ENCODE measurements around the gene GPR17. TPM values are rescaled to one million over a fixed set of nuclear protein-coding genes. Genes with fewer than 3 reads are reported as not detected.

The GPR17 gene
- total and polyA plus RNA-seq, 5 experiments from 2014 or later = not detected

DNA sequence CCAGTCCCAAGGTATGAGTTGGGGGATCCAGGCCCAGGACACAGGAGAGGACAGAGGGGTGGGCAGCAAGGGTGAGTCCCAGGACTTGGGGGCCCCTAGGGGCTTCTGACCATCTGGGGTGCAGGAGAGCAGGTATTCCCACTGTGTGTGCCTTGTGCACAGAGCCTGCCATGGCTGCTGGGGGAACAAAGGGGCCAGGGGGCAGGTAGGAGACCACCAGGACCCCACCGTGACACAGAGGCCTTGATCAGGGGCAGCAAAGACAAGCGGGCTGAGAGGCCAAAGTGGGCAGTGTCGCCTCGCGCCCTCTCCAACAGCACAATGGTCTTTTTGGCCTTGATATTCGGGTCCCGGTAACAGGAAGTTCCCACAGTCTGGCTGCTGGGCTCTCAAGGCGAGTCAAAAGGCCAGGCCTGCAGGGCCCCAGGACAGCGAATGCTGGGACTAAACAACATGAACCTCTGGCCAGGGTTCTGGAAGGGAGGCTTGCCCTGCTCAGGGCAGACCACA is 12.3 kb upstream of the GPR17 start:
- H3K9me3 Mint-ChIP-seq = no peaks in the 10 kb centered on the region
- POLR2A ChIA-PET = interaction anchor here (0.8 to 0.9 kb wide), 2 partner anchors 14 to 68 kb away, joined by 3 read pairs; partner anchors contain the start of gene SFT2D3
- H3K27me3 Mint-ChIP-seq = no peaks in the 10 kb centered on the region
- no peaks in the 10 kb centered on the region for H3K36me3 Mint-ChIP-seq
- no peak for ATAC-seq
- peak overlapping the region in 8 of 10 donors; percentile 44 to 85 (median 62) for H3K27ac Mint-ChIP-seq
- H3K4me3 Mint-ChIP-seq = peak overlapping the region in 5 of 10 donors; percentile 33 to 47 (median 39)
- H3K4me1 Mint-ChIP-seq = peaks cover 20 to 70% (median 56%) of the 10 kb centered on the region in 4 donors
- DNase-seq = no peak

DNA sequence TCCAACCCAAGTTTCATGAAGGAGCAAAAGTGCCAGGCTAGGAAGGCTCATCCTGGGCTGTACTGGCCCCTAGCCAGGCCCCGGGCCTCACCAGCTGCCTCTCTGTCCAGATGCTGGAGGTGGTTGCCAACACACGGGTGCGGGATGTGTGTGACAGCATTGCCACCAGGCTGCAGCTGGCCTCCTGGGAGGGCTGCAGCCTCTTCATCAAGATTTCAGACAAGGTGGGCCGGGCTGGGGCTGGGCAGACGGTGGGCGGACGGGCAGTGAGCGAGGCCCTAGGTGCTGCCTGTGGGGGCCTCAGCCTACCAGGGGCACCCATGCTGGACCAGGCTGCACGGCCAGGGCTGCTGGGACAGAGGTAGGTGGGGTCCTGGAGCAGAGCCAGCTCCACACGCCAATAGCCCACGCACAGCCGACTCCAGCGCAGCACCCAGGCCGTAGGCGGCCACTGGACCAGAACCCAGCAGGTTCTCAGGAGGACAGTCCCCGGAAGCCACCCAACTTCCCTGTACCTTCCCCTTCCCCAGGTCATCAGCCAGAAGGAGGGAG is 11.8 kb upstream of the GPR17 start:
- peaks cover 24 to 73% (median 62%) of the 10 kb centered on the region in 4 donors for H3K4me1 Mint-ChIP-seq
- no peak for ATAC-seq

DNA sequence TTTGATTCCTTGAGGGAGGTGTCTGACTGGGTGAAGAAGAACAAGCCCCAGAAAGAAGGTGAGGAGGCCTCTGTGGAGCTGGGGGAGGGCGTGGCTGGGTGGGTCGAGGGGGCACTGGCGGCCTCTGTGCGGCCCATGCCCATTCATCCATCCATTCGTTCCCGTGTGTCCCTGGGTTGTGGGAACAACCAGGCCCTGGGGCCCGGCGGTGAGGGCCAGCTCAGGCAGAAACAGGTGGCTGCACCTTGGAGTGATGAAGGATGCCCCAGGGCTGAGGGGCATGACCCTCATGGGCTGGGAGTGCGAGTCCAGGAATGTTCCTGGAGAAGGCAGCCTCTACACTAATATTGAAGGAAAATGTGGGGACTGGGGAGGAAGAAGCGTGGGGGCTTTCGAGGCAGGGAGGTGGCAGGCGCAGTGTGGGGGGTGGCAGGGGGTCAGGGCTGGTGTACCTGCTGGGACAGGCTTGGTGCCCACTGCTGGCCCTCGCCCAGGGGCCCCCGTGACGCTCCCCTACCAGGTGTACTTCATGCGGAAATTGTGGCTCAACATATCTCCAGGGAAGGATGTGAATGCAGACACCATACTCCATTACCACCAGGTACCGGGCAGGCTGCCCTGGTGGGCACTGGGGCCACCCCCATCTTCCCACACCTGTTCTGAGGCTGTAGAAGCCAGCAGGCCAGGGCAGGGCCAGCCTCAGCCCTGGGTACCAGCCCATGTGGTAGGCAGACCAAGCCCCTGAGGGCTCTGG is 11.2 kb upstream of the GPR17 start:
- POLR2A ChIA-PET = interaction anchor here (0.8 to 0.9 kb wide), 2 partner anchors 16 to 67 kb away, joined by 3 read pairs; partner anchors contain the start of gene SFT2D3
- H3K36me3 Mint-ChIP-seq = no peaks in the 10 kb centered on the region

More for the DNA sequence above, 11.8 kb upstream of the GPR17 start:
- DNase-seq = no peak
- no peaks in the 10 kb centered on the region for H3K36me3 Mint-ChIP-seq
- POLR2A ChIA-PET = interaction anchor here (0.8 to 0.9 kb wide), 2 partner anchors 15 to 67 kb away, joined by 3 read pairs; partner anchors contain the start of gene SFT2D3
- no peaks in the 10 kb centered on the region for H3K27me3 Mint-ChIP-seq
- H3K4me3 Mint-ChIP-seq = peak overlapping the region in 1 of 10 donors; percentile 34
- peak overlapping the region in 6 of 10 donors; percentile 44 to 85 (median 56) for H3K27ac Mint-ChIP-seq
- H3K9me3 Mint-ChIP-seq = no peaks in the 10 kb centered on the region

DNA sequence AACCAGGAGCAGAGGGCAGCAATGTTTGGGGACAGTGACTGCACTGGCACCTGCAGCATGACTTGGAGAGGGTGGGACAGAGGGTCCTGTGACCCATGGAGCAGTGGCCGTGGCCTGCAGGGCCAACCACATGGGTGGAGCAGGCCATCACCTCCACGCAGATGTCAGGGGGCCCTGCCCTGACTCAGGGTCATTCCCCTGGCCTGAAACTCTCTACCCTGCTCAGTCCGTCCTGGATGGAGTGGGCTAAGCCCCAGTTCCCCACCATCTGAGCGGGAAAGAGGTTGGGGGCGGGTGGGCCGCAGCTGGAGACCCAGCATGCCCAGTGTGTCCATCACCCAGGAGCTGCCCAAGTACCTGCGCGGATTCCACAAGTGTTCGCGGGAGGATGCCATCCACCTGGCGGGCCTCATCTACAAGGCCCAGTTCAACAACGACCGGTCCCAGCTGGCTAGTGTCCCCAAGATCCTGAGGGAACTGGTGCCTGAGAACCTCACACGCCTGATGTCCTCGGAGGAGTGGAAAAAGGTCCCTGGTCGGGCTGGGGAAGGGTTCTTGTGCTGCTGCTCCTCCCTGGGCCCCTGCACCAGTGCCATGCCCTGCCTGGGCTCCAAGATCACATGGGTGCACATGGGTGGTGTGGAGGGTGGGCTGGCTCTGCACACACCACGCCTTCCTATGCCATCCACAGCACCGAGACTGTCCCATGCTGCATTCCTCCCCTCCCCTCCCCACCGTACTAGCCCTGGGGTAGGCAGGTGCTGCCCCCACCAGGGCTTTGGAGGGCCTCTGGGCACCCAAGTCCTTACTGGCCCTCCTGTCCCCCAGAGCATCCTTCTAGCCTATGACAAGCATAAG is 10.3 kb upstream of the GPR17 start:
- POLR2A ChIA-PET = no interaction called here

More for the DNA sequence above, 11.2 kb upstream of the GPR17 start:
- H3K27me3 Mint-ChIP-seq = no peaks in the 10 kb centered on the region
- H3K27ac Mint-ChIP-seq = peak overlapping the region in 4 of 10 donors; percentile 6 to 61 (median 43)
- peaks cover 26 to 79% (median 68%) of the 10 kb centered on the region in 4 donors for H3K4me1 Mint-ChIP-seq
- ATAC-seq (no peak), DNase-seq (no peak)
- H3K4me3 Mint-ChIP-seq = peak overlapping the region in 3 of 10 donors; percentile 14 to 33 (median 22)
- H3K9me3 Mint-ChIP-seq = no peaks in the 10 kb centered on the region

DNA sequence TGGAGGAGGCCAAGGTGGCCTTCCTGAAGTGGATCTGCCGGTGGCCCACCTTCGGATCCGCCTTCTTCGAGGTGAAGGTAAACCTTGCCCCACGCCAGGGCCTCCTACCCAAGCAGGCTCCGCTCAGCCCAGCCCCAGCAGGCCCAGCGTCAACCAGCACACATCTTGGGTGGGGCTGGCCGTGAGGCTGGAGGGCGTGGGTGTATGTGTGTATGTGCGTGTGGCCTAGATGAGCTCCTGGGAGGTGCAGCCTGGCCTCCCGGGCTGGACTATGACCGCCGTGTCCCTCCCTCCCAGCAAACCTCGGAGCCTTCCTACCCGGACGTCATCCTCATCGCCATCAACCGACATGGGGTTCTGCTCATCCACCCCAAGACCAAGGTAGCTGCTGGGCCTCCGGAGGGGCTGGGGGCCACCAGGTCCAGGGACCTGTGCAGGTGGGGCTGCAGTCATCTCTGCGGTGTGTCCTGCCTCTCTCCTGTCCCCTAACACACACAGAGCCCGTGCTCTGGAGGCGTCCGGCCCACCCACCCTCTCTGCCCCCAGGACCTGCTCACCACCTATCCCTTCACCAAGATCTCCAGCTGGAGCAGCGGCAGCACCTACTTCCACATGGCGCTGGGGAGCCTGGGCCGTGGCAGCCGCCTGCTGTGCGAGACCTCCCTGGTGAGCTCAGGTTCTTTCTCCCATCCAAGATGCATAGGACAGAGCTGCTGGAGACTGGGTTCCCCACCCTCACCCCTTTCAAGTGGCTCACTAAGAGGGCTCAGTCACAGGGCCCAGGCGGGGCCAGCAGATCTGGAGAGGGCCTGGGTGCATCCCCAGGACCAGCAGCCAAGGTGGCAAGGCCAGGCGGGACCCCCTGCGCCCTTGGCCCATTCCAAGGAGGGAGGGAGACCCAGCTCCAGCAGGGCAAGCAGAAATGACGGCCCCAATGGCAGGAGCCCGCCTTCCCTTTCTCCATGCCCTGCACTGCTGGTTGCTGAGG is 9.4 kb upstream of the GPR17 start:
- POLR2A ChIA-PET = interaction anchor here (1.5 kb wide), 1 partner anchor 17 kb away, joined by 3 read pairs; no protein-coding TSS in a partner anchor
- peaks cover 26 to 84% (median 72%) of the 10 kb centered on the region in 4 donors for H3K4me1 Mint-ChIP-seq
- H3K4me3 Mint-ChIP-seq = peak overlapping the region in 5 of 10 donors; percentile 26 to 56 (median 53)
- no peaks in the 10 kb centered on the region for H3K27me3 Mint-ChIP-seq
- H3K9me3 Mint-ChIP-seq = no peaks in the 10 kb centered on the region
- ATAC-seq = no peak
- no peaks in the 10 kb centered on the region for H3K36me3 Mint-ChIP-seq
- peak overlapping the region in 9 of 10 donors; percentile 19 to 85 (median 70) for H3K27ac Mint-ChIP-seq
- DNase-seq = no peak

More for the DNA sequence above, 10.3 kb upstream of the GPR17 start:
- Mint-ChIP-seq H3K36me3 (no peaks in the 10 kb centered on the region), H3K4me3 (peak overlapping the region in 1 of 10 donors; percentile 45), H3K4me1 (peaks cover 24 to 81% (median 70%) of the 10 kb centered on the region in 4 donors), H3K27me3 (no peaks in the 10 kb centered on the region), H3K27ac (peak overlapping the region in 5 of 10 donors; percentile 20 to 79 (median 37)), H3K9me3 (no peaks in the 10 kb centered on the region)
- ATAC-seq = no peak
- DNase-seq = no peak

DNA sequence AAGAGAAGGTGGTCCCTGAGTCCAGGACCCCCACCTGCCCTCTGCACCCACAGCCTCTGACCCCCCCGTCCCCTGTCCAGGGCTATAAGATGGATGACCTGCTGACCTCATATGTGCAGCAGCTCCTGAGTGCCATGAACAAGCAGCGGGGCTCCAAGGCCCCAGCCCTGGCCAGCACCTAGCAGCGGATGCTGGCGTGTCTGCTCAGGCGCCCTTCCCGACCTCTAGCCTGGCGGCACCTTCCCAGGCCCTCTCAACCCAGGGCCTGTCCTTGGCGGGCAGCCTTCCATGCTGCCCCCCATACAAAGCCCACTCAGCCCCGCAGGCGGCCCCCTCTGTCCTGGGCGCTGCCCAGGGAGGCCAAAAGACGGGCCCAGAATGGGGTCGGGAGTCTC is 8.7 kb upstream of the GPR17 start:
- H3K36me3 Mint-ChIP-seq = no peaks in the 10 kb centered on the region
- peak overlapping the region in 7 of 10 donors; percentile 19 to 74 (median 67) for H3K27ac Mint-ChIP-seq
- H3K4me3 Mint-ChIP-seq = peak overlapping the region in 4 of 10 donors; percentile 18 to 53 (median 30)
- POLR2A ChIA-PET = interaction anchor here (1.0 to 1.5 kb wide), 2 partner anchors 10 to 16 kb away, joined by 3 read pairs; no protein-coding TSS in a partner anchor
- ATAC-seq (no peak), DNase-seq (no peak)
- peaks cover 28 to 85% (median 74%) of the 10 kb centered on the region in 4 donors for H3K4me1 Mint-ChIP-seq
- no peaks in the 10 kb centered on the region for H3K9me3 Mint-ChIP-seq
- no peaks in the 10 kb centered on the region for H3K27me3 Mint-ChIP-seq

DNA sequence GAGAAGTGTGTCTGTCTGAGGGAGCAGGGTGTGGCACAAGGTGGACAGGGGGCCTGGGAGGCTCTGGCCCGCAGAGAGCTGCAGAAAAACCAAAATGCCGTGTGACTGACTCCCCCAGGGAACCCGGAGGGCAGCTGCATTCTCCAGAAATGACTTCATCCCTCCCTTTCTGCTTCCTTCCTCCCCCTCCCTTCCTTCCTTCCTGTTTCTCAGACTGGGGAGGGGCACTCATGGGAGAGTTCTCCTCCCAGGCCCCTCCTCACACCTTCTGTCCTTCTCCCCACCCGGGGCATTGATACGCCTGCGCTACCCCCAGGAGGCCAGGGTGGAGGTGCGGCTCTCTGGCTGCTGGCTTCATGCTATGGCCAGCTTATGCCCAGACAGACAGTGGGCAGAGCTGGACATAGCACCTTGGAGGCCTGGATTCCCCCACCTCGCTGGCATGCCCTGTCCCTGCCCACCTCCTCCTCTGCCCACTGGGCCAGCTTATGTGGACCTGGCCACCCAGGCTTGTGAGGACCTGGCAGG is 8.2 kb upstream of the GPR17 start:
- peak overlapping the region in 9 of 10 donors; percentile 48 to 82 (median 71) for H3K4me3 Mint-ChIP-seq
- DNase-seq = no peak
- POLR2A ChIA-PET = interaction anchor here (0.8 to 1.5 kb wide), 3 partner anchors 9 to 19 kb away, joined by 3 read pairs; no protein-coding TSS in a partner anchor

DNA sequence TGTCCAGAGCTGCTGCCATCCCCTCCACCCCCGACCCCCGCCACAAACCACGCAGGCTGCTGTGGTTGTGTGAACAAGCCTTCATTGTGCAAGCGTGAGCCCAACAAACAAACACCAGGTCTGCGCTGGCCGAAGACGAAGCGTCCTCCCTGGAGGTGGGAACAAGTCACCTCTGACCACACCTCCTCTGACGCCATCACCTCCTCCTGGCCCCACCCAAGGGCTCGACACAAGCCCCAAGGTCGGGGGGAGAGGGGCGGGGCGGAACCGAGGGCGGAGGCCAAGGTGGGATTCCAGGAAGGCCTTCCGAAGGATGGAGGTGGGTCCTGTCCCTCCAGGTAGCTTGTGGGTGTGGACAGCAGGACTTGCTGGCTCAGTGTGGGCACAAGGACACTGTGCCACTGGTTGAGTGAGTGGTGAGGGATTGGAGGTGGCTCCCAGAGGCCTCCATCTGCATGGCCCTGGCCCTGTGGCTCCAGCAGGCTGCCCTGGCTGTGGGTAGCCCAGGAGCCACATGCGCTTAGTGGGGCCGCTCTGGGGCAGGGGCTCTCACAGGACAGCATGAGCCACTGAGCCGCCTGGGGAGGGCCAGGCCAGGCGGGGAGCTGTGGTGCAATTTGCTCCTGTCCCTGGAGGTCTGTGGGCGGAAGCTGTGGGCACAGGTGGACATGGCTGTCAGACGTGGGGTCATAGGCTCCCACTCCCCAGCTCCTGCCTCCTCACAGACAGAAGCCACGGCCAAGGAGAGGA is 7.4 kb upstream of the GPR17 start:
- POLR2A ChIA-PET = interaction anchor here (0.8 to 3.9 kb wide), 5 partner anchors 12 to 63 kb away, joined by 3 to 19 read pairs (median 4); partner anchors contain the start of gene SFT2D3
- Mint-ChIP-seq H3K4me1 (peaks cover 26 to 84% (median 68%) of the 10 kb centered on the region in 4 donors), H3K27me3 (no peaks in the 10 kb centered on the region), H3K9me3 (no peaks in the 10 kb centered on the region), H3K4me3 (peak overlapping the region in 8 of 10 donors; percentile 34 to 82 (median 72)), H3K27ac (peak overlapping the region; percentile 58 to 93 (median 86)), H3K36me3 (no peaks in the 10 kb centered on the region)
- DNase-seq (no peak), ATAC-seq (no peak)

More for the DNA sequence above, 8.2 kb upstream of the GPR17 start:
- no peak for ATAC-seq
- Mint-ChIP-seq H3K27me3 (no peaks in the 10 kb centered on the region), H3K9me3 (no peaks in the 10 kb centered on the region), H3K4me1 (peaks cover 27 to 85% (median 73%) of the 10 kb centered on the region in 4 donors), H3K27ac (peak overlapping the region; percentile 43 to 93 (median 90)), H3K36me3 (no peaks in the 10 kb centered on the region)

DNA sequence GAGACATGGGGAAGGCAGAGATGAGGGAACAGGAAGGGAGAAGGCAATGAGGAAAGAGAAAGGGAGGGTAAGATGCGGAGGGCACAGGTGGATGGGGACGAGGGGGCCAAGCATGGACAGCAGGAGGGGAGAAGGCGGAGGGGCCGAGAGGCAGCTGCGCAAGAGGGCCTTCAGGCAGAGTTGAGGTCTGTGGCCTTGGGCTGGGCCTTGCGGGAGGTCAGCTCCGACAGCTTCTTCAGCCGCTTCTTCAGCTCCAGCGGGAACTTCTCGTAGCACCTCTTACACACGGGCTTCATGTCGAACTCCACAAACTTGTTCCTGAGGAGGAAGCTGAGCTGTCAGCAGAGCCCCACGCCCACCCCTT is 6.9 kb upstream of the GPR17 start:
- no peak for DNase-seq
- peaks cover 24 to 83% (median 65%) of the 10 kb centered on the region in 4 donors for H3K4me1 Mint-ChIP-seq
- H3K9me3 Mint-ChIP-seq = no peaks in the 10 kb centered on the region
- H3K27ac Mint-ChIP-seq = peak overlapping the region in 8 of 10 donors; percentile 66 to 93 (median 82)
- POLR2A ChIA-PET = interaction anchor here (0.7 to 3.9 kb wide), 5 partner anchors 12 to 62 kb away, joined by 3 to 19 read pairs (median 4); partner anchors contain the start of gene SFT2D3
- H3K27me3 Mint-ChIP-seq = no peaks in the 10 kb centered on the region
- ATAC-seq = no peak
- peak overlapping the region in 7 of 10 donors; percentile 2 to 73 (median 47) for H3K4me3 Mint-ChIP-seq
- no peaks in the 10 kb centered on the region for H3K36me3 Mint-ChIP-seq
